Stimulated activated CD4-positive, alpha-beta T cell treated with anti-CD3 and anti-CD28 coated beads, Interleukin-2, amount 100 ng/mL, for 48 hours (primary cell): ENCODE data around the gene PALLD.

Experiments
- DNase-seq, 2 donors: peaks; one replicate each; pipeline ENCODE4 v3.0.0-alpha.2; 2020

Gene PALLD

DNA sequence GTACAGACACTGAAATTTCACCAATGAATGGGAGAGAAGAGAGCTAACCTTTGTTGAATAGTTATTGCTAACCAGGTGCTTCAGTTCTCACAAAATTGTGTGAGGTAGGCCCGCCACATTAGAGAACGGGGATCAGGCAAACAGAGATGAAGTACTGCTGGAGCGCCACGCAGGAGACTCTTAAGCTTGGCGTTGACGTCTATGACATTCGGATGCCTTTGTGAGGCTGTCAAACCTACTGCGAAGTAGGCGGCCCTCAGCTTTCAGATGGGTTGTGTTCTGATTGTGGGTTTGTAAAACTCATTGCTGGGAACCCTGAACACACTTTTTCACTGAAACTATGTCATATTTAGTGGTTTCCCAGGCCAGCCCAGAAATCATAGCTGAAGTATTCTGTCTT is 339.6 kb downstream of the PALLD start:
- DNase-seq, result no peak

DNA sequence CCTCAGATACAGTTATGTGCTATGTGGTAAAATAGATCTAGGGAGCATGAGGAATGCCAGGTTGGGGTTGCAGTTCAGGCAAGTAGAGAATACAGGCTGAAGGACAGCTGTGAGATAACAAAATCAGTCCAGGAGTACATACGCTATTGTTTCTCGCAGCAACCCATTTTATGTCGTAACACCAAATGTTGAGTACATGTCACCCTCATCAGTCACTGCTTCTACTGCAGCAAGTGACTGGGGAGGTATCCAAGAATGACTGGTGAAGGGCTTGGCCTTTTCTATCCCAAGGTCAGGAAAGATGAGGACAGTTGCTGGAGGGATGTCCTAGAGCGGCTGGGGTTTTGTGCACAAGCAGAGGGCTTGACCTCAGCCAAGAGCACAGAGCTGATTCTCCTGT is 341.1 kb downstream of the PALLD start:
- DNase-seq, result no peak

DNA sequence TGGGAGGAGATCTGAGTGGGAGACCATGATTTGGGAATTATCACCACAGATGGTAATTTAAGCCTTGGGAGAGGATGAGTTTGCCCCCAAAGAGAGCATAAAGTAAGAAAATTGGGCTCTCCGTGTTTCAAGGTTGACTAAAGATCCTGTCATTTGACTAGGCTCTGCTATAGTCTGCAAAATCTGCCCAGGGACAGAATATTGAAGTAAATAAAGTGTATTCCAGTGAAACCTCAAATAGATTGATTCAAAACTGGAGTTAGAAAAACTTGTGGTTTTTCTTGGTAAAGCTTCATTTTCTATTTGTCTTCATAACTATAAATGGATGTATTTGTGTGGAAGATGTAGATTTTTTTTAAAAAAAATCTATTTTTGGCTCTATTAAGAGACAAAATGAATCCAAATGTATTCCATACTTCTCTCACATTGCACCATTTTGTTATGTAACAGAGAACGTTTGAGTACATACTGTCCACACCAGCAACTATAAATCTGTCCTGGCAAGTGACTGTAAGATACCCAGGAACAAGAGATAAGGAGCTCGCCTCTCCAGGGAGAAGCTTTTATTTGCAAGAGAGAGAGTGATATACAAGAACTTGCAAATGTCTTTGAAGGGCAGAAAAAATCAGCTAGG is 343.0 kb downstream of the PALLD start:
- DNase-seq, result no peak

DNA sequence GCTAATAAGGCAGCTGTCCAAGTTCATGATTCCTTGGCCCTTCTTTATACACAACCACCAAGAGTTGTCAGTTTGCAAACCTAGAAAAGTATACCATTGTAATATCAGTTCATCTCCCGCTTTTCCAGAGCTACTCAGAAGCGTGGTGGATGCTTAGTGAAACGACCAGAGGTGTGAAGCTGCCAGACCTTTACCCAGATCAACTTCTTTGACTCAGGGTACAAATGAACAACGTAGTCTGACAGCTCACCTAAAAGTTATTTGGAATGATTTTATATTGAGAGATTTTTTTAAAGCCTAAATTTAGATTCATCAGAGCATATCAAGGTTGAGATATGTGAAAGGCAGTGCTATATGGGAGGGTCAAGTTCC is 343.5 kb downstream of the PALLD start:
- no peak for DNase-seq

DNA sequence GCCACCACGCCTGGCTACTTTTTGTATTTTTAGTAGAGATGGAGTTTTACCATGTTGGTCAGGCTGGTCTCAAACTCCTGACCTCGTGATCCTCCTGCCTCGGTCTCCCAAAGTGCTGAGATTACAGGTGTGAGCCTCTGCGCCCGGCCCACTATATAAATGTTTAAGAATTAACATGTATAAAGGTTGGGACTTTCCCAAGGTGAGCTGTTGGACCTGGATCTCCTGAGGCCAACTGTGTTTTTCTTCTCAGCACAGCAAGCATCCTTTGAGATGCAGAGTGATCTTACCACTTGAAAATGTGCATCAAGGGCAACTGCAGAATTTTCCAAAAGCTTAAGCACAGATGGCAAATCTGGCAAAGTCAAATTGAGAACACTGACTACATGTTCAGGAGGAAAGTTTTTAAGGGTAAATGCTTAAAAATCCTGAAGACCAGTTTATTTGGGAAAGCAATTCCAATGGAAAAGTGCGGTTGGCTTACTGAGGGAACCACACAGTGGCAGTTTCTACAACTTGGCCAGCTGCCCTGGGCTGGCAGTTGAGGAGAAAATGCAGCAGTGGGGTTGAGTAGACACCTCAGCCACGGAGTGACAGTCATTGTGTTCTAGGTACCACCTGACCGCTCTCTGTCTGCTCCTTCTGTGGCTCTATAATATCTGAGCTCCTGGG is 344.3 kb downstream of the PALLD start:
- no peak for DNase-seq

DNA sequence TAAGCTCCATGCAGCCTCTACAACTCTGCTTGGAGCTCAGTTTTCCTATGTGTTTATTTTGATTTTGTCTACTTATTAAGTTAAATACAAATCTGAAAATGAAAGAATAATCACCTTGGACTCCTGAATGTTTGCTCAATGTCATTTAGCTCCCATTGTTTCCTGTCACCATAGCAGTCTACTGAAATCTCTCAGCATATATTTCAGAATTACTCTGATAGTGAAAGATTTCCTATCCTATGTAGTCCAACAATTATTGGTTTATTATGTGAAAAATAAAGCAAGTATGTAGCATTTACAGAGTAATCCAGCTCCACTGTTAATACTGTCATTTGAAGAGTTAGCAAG is 344.8 kb downstream of the PALLD start:
- DNase-seq, result no peak

DNA sequence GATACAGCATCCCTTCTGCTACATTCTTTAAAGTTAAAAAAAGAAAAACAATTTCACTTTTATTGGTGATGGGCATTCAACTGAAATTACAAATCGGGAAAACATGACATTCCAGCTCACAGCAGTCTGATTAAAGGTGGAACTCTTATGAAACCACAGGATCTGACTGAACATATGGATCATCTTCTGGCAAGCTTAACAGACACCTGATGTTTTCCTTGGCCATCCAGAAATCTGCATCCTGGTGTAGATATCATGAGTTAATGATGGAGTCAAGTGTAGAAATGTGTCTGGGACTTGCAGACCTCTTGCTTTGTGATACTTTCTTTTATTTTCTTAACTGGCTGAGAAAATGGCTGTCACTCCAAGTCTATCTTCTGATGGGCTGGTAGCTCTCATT is 345.3 kb downstream of the PALLD start:
- no peak for DNase-seq

DNA sequence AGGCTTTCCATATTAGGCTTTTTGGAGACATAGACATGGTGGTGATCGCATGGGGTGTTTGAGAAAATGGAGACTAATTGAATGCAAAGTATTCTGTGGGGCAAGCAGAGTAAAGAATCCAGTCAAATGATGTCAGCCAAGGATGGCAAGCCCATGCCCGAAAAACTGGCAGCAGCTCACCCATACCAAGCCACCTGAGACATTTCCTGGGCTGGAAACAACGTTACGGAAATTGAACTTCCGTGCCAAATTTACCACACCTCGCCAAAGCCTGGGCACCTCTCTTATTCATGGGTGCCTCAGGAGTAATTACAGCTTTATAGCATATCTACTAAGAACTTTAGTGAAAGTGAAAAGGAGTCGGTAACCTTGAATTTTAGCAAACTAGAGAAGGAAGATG is 346.8 kb downstream of the PALLD start:
- DNase-seq, result no peak

DNA sequence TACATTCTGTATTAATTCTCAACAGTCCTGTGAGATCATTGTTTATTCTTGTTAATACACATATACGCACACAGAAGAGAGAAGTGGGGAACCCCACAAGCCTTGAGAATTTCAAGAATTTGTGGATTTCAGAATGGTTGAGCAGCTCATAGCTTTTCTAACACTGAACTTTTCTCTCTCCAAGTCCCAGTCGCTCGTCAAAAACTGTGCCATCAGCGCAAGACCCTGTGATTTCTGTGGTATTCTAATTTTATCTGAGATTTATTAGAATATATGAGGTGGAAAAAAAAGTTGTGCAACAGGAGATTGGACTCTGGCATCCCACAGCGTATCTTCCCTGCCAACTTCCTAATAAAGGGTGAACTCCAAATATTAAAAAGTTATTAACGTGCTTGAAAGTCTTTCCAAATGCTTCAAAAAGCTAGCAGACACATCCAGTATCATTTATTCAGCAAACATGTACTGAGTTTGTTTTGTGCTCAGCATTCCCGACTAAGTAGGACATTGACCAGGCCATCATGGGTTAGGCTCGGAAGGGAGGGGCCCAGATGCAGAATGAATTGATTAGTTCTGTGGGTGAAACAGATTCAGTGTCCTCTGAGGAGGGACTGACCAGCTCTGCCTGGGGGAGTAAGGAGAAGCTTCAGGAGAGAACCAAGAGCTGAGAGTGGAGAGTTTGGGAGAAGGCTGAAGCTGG is 347.6 kb downstream of the PALLD start:
- no peak for DNase-seq

DNA sequence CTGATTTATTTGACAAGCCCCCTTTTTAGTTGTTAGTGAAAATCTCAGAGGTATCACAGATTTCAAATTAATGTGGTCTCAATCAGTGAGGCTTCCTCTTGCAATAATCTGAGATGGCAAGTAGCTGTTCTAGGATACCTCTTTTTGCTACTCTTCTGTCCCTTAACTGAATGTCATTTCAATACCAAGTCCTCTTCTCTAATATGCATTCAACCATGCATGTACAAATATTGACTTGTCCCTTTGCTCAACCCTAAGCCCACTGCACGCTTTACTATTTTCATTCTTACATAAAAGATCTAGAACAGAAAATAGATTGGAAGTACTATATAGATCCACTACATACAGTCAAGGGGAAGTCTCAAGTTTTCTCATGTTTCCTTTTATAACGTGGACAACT is 349.0 kb downstream of the PALLD start:
- DNase-seq, result no peak

DNA sequence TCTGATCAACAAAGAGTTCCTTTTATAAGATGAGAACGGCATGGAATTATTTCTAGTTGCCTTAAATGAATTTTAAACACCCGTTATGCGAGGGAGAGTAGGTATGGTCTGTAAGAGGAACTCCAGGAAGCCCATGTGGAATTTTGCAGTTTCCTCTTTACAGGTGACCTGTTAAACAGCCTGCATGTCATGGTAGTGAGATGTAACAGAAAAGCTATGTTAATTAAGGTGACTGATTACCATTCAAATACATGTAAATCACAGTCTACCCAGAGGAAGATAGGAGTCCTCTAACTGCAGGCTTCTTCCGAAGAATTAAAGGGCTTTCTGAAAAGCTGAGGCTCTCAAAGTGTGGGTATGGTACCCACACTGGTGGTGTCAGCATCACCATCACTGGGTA is 349.6 kb downstream of the PALLD start:
- no peak for DNase-seq

DNA sequence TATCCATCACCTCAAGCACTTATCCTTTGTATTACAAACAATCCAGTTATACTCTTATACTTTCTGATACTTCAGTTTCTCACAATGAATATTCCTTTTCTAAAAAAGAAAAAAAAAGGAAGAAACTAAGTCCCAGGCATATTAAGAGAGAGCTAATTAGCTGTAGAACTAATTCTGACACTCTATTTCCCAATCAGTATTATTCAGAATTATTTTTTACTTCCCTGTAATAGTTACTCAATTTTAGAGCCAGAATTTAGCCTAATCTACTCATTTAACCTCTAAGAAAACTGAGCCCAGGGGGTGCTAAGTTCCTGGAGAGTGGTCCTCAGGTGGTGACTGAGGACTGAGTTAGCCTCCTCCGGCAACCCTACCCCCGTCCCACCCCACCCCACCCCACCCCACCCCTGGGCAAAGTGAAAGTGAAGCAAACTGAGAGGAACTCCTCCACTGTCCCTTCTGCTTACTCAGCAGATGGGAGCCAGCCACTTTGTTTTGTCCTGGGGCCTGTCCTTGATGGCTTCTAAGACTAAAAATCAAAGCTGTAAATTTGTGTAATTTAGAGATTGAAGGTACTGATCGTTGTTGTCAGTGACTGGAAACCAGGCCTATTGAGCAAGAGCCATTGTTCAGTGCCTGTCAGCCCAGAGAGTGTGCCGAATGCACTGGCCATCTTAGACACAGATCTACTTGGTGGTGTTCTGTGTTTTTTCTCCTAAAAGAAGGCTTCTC is 351.1 kb downstream of the PALLD start:
- no peak for DNase-seq

DNA sequence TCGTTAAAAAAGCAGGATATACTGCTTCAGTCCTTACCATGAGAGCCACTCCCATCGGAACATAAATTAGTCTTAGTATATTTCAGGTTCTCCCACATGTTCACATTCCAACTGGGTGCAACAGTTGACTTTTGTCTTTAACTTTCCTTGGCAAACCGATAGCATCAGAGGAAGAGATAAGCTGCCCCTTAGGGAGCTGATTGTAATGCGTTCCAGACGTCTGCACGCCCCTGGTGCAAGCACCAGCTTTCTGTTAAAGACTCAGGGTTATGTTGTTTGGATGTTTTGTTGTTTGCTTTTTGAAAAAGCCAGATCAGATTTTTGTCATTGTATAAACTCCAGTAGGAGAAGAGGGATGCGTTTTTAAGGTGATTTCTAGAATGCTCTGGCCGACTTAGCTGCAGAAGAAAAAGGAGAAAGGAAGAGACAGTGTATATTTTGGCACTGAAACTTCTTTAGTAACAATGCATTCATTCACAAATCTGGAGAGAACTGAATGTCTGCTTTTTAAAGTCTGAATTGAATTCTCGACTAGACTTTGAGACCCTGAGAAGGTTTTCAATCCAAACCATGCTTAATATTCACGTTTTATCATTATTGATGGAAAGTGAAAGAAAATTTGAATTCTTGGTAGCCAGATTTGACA is 352.3 kb downstream of the PALLD start:
- no peak for DNase-seq

DNA sequence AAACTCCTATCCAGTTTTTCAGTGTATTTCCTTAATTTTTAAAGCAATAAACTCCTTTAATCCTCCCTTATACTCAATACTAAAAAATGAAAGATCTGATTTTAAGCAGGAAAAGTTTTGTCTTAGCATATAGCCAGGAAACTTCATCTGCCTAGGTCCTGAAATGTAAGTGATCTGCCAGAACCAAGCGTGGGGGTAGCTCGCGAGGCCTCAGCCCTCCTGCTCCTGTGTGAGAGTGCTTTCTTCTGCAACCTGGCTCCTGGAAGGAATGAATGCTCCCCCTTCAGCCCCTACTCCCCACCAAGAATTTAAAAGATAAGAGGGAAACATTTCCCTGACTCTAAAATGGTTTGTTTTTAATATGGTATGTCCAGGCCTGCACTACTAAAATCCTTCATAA is 353.1 kb downstream of the PALLD start:
- no peak for DNase-seq

DNA sequence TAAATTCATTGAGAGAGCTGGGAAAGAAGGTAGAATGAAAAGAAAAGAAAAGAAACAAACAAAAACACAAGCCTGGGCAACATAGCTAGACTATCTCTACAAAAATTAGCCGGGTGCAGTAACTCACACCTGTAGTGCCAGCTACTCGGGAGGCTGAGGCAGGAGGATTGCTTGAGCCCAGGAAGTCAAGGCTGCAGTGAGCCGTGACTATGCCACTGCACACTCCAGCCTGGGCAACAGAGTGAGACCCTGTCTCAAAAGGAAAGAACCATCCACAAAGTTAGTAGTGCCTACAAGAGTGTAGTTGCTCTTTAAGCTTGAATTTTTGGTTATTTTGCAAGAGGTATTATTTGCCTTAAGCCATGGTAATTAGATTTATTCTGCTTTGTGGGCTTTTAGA is 355.5 kb downstream of the PALLD start:
- DNase-seq, result no peak

DNA sequence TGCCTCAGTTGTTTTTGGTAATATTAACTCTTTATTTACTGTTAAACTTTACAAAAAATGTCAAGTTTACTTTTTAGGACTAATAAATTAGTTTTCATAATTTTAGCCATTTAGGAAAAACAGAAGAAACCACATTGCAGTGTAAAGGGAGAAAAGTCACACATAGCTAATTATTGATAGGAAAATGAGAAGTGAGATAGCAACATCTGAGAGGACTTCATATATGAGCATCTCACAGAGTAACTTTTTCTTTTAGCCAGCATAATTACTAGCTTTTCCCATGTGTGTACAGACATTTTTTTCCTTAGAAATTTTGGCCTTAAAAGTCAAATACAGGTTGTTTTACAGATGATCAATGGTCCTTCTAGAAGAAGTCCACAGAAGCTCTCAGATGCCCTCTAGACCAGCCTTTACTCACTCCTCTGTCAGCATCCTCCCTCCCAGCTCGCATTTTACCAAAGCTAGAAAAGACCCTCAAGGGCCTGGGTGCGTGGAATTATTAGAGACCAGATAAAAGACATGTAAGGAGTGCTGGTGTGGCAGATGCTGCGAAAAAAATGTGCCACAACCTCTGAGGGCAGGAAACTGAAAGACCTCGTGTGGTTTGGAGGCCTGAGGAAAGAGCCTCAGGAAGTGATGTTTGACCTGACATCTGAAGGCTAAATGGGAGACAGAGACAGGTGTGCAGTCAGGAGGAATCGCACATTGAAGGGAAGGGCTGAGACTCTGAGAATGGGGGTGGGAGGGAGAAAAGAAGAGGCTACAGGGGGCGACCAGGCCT is 356.3 kb downstream of the PALLD start:
- DNase-seq, result no peak

DNA sequence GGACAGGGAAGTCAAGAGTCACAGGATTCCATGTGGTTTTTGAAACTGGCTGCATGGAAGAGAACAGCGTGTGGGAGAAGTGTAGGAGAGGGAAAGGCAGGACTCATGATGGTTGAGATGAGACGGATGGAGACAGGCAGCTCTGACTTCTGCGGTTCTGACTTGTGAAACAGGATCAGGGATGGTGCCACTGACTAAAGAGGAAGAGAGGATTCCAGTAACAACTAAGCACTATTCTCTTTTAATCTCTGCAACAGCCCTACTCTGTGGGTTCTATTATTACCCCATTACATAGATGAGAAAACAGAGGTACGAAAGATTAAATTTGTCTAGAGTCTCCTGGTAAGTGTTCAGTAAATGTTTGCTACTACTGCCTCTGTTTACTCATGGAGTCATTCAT is 356.9 kb downstream of the PALLD start:
- no peak for DNase-seq

DNA sequence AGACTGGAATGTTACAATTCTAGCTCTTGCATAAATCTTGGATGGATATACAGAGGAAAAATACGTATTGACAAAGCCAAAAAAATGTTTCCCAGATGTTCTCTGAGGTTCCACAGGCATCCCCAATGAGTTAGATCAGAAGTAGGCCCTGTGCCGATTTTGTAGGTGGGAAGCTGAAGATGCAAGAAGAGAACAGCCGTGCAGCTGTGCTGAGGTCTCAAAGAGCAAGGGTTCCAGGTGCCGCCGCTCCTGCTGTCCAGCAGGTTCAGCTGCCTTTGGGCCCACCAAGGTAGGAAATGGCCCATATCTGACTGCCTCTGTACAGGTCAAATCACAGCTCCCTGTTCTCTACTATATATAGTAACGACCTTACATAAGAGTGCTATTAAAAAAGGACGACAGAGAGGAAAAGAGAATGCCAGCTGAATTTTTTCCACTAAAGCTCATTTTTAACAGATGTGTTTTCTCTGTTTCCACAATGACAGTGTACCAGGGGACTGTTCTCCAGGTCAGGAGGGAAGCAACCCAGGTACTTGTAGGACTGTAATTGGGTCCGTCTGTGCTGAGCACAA is 357.6 kb downstream of the PALLD start:
- no peak for DNase-seq

DNA sequence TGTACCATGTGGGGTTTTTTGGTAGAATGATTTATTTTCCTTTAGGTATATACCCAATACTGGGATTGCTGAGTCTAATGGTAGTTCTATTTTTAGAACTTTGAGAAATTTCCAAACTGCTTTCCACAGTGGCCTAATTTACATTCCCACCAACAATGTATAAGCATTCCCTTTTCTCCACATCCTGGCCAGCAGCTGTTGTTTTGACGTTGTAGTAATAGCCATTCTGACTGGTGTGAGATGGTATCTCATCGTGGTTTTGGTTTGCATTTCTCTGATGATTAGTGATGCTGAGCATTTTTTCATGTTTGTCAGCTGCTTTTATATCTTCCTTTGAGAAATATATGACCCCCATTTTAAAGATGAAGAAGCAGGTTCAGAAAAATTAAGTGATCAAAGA is 359.5 kb downstream of the PALLD start:
- DNase-seq, result no peak

DNA sequence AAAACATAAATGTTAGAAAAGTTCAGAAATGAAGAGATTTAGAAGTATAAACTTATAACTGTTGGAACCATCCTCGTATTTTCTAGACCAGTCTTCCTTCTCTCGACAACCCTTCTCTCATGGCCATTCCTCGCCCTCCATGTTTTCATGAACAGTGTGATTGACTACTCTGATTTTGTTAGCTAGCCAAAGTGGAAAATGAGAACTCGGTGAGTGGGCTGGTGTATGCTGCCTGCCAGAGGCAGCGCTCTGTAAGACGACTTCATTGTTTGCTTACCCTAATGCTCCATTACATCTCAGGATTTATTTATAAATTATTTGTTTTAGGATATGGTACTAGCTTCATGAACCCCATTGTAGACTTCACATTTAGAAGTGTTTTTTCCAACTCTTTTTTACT is 360.2 kb downstream of the PALLD start:
- DNase-seq, result no peak

DNA sequence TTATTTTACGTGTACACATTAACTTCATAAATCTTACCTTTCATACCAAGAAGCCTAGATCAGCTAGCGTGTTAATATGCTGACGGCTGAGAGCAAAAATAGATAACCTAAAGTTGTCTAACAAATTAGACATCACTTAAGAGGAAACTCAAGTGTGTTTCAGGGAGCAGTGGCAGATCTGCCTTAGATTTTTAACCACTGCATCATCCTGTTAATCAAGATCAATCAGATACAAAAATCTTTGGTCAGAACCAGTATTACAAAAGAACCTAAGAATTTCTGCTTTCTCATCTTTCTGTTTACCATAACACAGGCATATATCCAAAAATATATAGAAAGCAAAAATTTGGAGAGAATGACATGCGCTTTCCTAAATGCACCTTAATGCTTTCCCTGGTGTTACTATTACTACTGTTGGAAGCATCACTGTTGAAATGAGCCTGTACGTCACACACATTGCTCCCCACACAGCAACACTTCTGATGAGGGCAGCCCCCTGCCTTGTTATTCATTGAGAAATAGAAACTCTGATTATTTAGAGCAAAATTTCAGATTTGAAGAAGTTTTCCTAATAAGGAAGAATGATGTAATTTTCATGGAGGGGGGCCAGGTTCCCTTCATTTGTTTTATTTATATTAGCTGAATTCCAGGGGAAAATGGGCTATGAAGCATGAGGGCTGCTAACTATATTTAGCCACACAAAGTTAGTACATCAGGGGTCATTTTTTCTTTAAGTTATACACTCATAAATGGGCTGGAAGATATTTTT is 360.9 kb downstream of the PALLD start:
- no peak for DNase-seq

DNA sequence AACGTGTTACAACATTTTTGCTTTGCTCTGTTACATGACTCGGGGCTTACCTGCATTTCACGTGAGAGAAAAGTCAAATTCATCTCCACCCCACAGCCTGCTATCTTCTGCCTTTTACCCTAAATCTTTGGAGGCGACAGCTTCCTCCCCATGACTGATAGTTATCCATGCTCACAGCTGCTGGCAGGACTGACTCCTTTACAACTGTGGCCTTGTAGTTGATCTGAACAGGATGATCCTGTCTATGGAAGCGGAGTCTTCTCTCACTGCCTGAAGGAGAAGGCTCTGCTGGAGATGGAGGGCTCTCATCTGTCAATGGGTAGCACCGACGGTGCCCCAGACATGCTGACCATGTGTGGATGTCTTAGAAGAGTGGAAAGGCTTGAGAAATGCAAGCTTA is 362.2 kb downstream of the PALLD start:
- DNase-seq, result no peak
